ENCODE measurements around the gene RALGPS1. TPM values are rescaled to one million over a fixed set of nuclear protein-coding genes. Genes with fewer than 3 reads are reported as not detected.

Gene RALGPS1
- total RNA-seq, 1 donor from 2014 or later = 21.7 TPM

- no peak for TF ChIP-seq CTCF (IDR thresholded peaks at IDR 0.05)
- intact Hi-C loops (cut with micrococcal nuclease) = no loop called here
- H3K27ac Mint-ChIP-seq = no peak overlapping the region
- POLR2A ChIA-PET = no interaction called here
- peaks cover 3% of the 10 kb centered on the region for H3K36me3 Mint-ChIP-seq (ENCODE audit: low read depth)
- H3K27me3 Mint-ChIP-seq = no peaks in the 10 kb centered on the region
- H3K4me3 Mint-ChIP-seq = no peak overlapping the region
- DNase-seq (no peak), ATAC-seq (ENCODE audit: low read depth) (no peak)
- H3K9me3 Mint-ChIP-seq = no peaks in the 10 kb centered on the region
- H3K4me1 Mint-ChIP-seq = no peaks in the 10 kb centered on the region
- CTCF ChIA-PET = interaction anchor here (1.1 kb wide), 1 partner anchor 268 kb away, joined by 4 read pairs; no protein-coding TSS in a partner anchor
Measured at GRCh38 chr9:126932871-126933321, 18.3 kb downstream of the RALGPS1 start.

GRCh38 chr9:126933334-126933980 lies 18.9 kb downstream of the RALGPS1 start:
- no peak overlapping the region for H3K27ac Mint-ChIP-seq
- H3K4me1 Mint-ChIP-seq = no peaks in the 10 kb centered on the region
- intact Hi-C loops (cut with micrococcal nuclease) = no loop called here
- ATAC-seq (ENCODE audit: low read depth) (no peak), DNase-seq (no peak)
- no peaks in the 10 kb centered on the region for H3K9me3 Mint-ChIP-seq
- ChIA-PET POLR2A (no interaction called here), CTCF (interaction anchor here (1.5 kb wide), 1 partner anchor 267 kb away, joined by 3 read pairs; no protein-coding TSS in a partner anchor)
- no peak overlapping the region for H3K4me3 Mint-ChIP-seq
- no peak for TF ChIP-seq CTCF (IDR thresholded peaks at IDR 0.05)
- H3K27me3 Mint-ChIP-seq = no peaks in the 10 kb centered on the region
- peaks cover 3% of the 10 kb centered on the region for H3K36me3 Mint-ChIP-seq (ENCODE audit: low read depth)

GRCh38 chr9:126934441-126934840 lies 19.9 kb downstream of the RALGPS1 start:
- no peak for ATAC-seq (ENCODE audit: low read depth)
- Mint-ChIP-seq H3K4me3 (no peak overlapping the region), H3K4me1 (no peaks in the 10 kb centered on the region), H3K36me3 (ENCODE audit: low read depth) (no peaks in the 10 kb centered on the region), H3K9me3 (no peaks in the 10 kb centered on the region), H3K27me3 (no peaks in the 10 kb centered on the region), H3K27ac (no peak overlapping the region)
- ChIA-PET POLR2A (no interaction called here), CTCF (interaction anchor here (1.5 kb wide), 1 partner anchor 266 kb away, joined by 3 read pairs; no protein-coding TSS in a partner anchor)
- no peak for DNase-seq
- no peak for TF ChIP-seq CTCF (IDR thresholded peaks at IDR 0.05)
- intact Hi-C loops (cut with micrococcal nuclease) = no loop called here

GRCh38 chr9:126935630-126936029 lies 21.0 kb downstream of the RALGPS1 start:
- Mint-ChIP-seq H3K27ac (no peak overlapping the region), H3K4me3 (no peak overlapping the region), H3K4me1 (peaks cover 2% of the 10 kb centered on the region), H3K36me3 (ENCODE audit: low read depth) (no peaks in the 10 kb centered on the region), H3K9me3 (no peaks in the 10 kb centered on the region), H3K27me3 (no peaks in the 10 kb centered on the region)
- ATAC-seq (ENCODE audit: low read depth) (no peak), DNase-seq (no peak)
- TF ChIP-seq CTCF (IDR thresholded peaks at IDR 0.05) = no peak
- intact Hi-C loops (cut with micrococcal nuclease) = no loop called here
- ChIA-PET CTCF (no interaction called here), POLR2A (no interaction called here)

GRCh38 chr9:126937444-126937843 lies 22.9 kb downstream of the RALGPS1 start:
- Mint-ChIP-seq H3K4me1 (peaks cover 5% of the 10 kb centered on the region), H3K4me3 (no peak overlapping the region), H3K36me3 (ENCODE audit: low read depth) (no peaks in the 10 kb centered on the region), H3K9me3 (no peaks in the 10 kb centered on the region), H3K27ac (no peak overlapping the region), H3K27me3 (no peaks in the 10 kb centered on the region)
- TF ChIP-seq CTCF (IDR thresholded peaks at IDR 0.05) = no peak
- ChIA-PET CTCF (interaction anchor here (6.3 kb wide), 1 partner anchor 261 kb away, joined by 150 read pairs; no protein-coding TSS in a partner anchor), POLR2A (no interaction called here)
- no peak for DNase-seq
- ATAC-seq (ENCODE audit: low read depth) = no peak
- intact Hi-C loops (cut with micrococcal nuclease) = no loop called here
